MCF 10A (cell line): ENCODE results near the gene TBC1D14. TPM values are rescaled to one million over a fixed set of nuclear protein-coding genes. Genes with fewer than 3 reads are reported as not detected.
A peak's percentile ranks its signal among the peaks of the same experiment; 100 is the strongest.

Experiments used
- BruUV-seq: library from RNA; stranded (reverse); fragments of 400-500 nt; replicated peaks from 2 replicates; lab custom pipeline; 2021; lab: Mats Ljungman, UMichigan
- CTCF ChIA-PET: fragments of 300-600 bp; sonication (Branson Sonifier 250); formaldehyde crosslinking; extraction: SDS; loops from one replicate; lab custom pipeline; 2021; ENCODE audit warnings: antibody characterized with exemption, inconsistent platforms; lab: Yijun Ruan, JAX
- POLR2A ChIA-PET: fragments of 300-600, 350-650 bp; sonication (Branson Sonifier 250); formaldehyde crosslinking; extraction: SDS; loops from one replicate; lab custom pipeline; 2020; ENCODE audit warnings: antibody characterized with exemption, inconsistent platforms; lab: Yijun Ruan, JAX
- DNase-seq: peaks from one replicate; pipeline ENCODE4 v3.0.0-alpha.2; 2018; ENCODE audit not compliant: unreplicated experiment
- H3K27ac Mint-ChIP-seq: one replicate; pipeline ENCODE4 v1.8.0; 2022; ENCODE audit warnings: mild to moderate bottlenecking, low read depth, mixed read lengths; ENCODE audit not compliant: unreplicated experiment
- H3K27me3 Mint-ChIP-seq: one replicate; pipeline ENCODE4 v1.8.0; 2022; ENCODE audit warnings: mixed read lengths; ENCODE audit not compliant: insufficient read depth, unreplicated experiment
- H3K36me3 Mint-ChIP-seq: one replicate; pipeline ENCODE4 v1.8.0; 2022; ENCODE audit warnings: mild to moderate bottlenecking, moderate library complexity, mixed read lengths; ENCODE audit not compliant: insufficient read depth, unreplicated experiment
- H3K4me1 Mint-ChIP-seq: one replicate; pipeline ENCODE4 v1.8.0; 2022; ENCODE audit warnings: mixed read lengths; ENCODE audit not compliant: insufficient read depth, unreplicated experiment
- H3K4me3 Mint-ChIP-seq: one replicate; pipeline ENCODE4 v1.8.0; 2022; ENCODE audit warnings: mild to moderate bottlenecking, moderate library complexity, mixed read lengths; ENCODE audit not compliant: unreplicated experiment
- H3K9me3 Mint-ChIP-seq: one replicate; pipeline ENCODE4 v1.8.0; 2022; ENCODE audit warnings: mixed read lengths; ENCODE audit not compliant: unreplicated experiment
- CTCF ChIP-seq: fragments of 200-600 bp; IDR thresholded peaks from one replicate; pipeline ENCODE4 v1.8.0; 2022; ENCODE audit warnings: antibody characterized with exemption, mild to moderate bottlenecking; ENCODE audit not compliant: unreplicated experiment
- intact Hi-C: fragments of 100-400 bp; cut with micrococcal nuclease; formaldehyde crosslinking; loops from 2 replicates; pipeline ENCODE4 v1.14.1; 2022
- total RNA-seq: library from RNA; stranded (reverse); gene quantifications from 2 replicates; pipeline ENCODE4 v1.2.3, GENCODE V29; 2022

Gene TBC1D14
- total RNA-seq, 1 experiment from 2014 or later = 55.1 TPM

GRCh38 chr4:7041801-7042502, 132.3 kb downstream of the TBC1D14 start:
- no peak for DNase-seq
- no peaks in the 10 kb centered on the region for H3K9me3 Mint-ChIP-seq
- H3K4me1 Mint-ChIP-seq = peaks cover 36% of the 10 kb centered on the region
- H3K27ac Mint-ChIP-seq = peak overlapping the region; percentile 85
- H3K27me3 Mint-ChIP-seq = no peaks in the 10 kb centered on the region
- intact Hi-C loops = loop anchor here (2.0 to 5.0 kb wide), 2 partner anchors 55 to 70 kb away; no protein-coding TSS in a partner anchor
- peak overlapping the region; percentile 88 for H3K4me3 Mint-ChIP-seq
- BruUV-seq = no TSS peak
- no peak for TF ChIP-seq CTCF
- peaks cover 4% of the 10 kb centered on the region for H3K36me3 Mint-ChIP-seq
- ChIA-PET POLR2A (interaction anchor here (0.9 to 8.3 kb wide), 11 partner anchors 8 to 368 kb away, joined by 3 to 165 read pairs (median 9); partner anchors contain the start of gene GRPEL1), CTCF (interaction anchor here (1.4 to 8.7 kb wide), 5 partner anchors 18 to 54 kb away, joined by 3 to 98 read pairs (median 4); partner anchors contain the start of gene GRPEL1)

- H3K4me1 Mint-ChIP-seq = peaks cover 39% of the 10 kb centered on the region
- H3K9me3 Mint-ChIP-seq = no peaks in the 10 kb centered on the region
- DNase-seq = peak; percentile 98
- peak overlapping the region; percentile 85 for H3K27ac Mint-ChIP-seq
- H3K36me3 Mint-ChIP-seq = peaks cover 4% of the 10 kb centered on the region
- H3K27me3 Mint-ChIP-seq = no peaks in the 10 kb centered on the region
- no TSS peak for BruUV-seq
- TF ChIP-seq CTCF = peak; percentile 29
- H3K4me3 Mint-ChIP-seq = peak overlapping the region; percentile 88
- intact Hi-C loops = loop anchor here (1.0 to 5.0 kb wide), 3 partner anchors 38 to 70 kb away; no protein-coding TSS in a partner anchor
- ChIA-PET CTCF (interaction anchor here (0.5 to 8.7 kb wide), 14 partner anchors 11 to 217 kb away, joined by 3 to 98 read pairs (median 4); partner anchors contain the start of gene GRPEL1), POLR2A (interaction anchor here (0.6 to 8.3 kb wide), 19 partner anchors 11 to 368 kb away, joined by 3 to 165 read pairs (median 6); partner anchors contain the start of gene GRPEL1)
Observed at GRCh38 chr4:7042503-7043283, 133.1 kb downstream of the TBC1D14 start.

- ChIA-PET POLR2A (interaction anchor here (0.6 to 8.3 kb wide), 20 partner anchors 12 to 369 kb away, joined by 3 to 165 read pairs (median 6); partner anchors contain the start of gene GRPEL1), CTCF (interaction anchor here (0.5 to 8.7 kb wide), 16 partner anchors 12 to 1347 kb away, joined by 3 to 98 read pairs (median 4); partner anchors contain the start of gene GRPEL1)
- peak; percentile 30 for DNase-seq
- H3K27me3 Mint-ChIP-seq = no peaks in the 10 kb centered on the region
- peak within 1 kb of the TSS; percentile 88 for H3K4me3 Mint-ChIP-seq
- H3K4me1 Mint-ChIP-seq = peaks cover 39% of the 10 kb centered on the region
- intact Hi-C loops = loop anchor here (1.0 to 5.0 kb wide), 3 partner anchors 39 to 71 kb away; no protein-coding TSS in a partner anchor
- H3K36me3 Mint-ChIP-seq = peaks cover 6% of the 10 kb centered on the region
- H3K27ac Mint-ChIP-seq = peak within 1 kb of the TSS; percentile 85
- no TSS peak for BruUV-seq
- H3K9me3 Mint-ChIP-seq = no peaks in the 10 kb centered on the region
- no peak for TF ChIP-seq CTCF
Observed at GRCh38 chr4:7043284-7044136, 133.9 kb downstream of the TBC1D14 start, which contains the start of gene TADA2B. Gene TADA2B (plus strand): TSS chr4:7043372. CDS start chr4:7043580, 208 bp downstream.
